ENCODE results near the gene ATP7A. TPM values are rescaled to one million over a fixed set of nuclear protein-coding genes. Genes with fewer than 3 reads are reported as not detected.
"Not testable (repeated sequence)": the region's sequence is repeated elsewhere in the genome, so short reads cannot be mapped to it uniquely, and the experiment has no call there.

ATP7A gene
- total RNA-seq, 2 experiments from 2014 or later, result 8.0 TPM

GRCh38 chrX:77918568-77918967, 8.1 kb downstream of the ATP7A start:
- H3K36me3 Mint-ChIP-seq, result peaks cover 3% of the 10 kb centered on the region
- POLR2A ChIA-PET, result interaction anchor here (0.5 to 1.0 kb wide), 2 partner anchors 35 to 189 kb away, joined by 3 to 6 read pairs; no protein-coding TSS in a partner anchor
- no peak overlapping the region for H3K27ac Mint-ChIP-seq

GRCh38 chrX:77919370-77919769, 8.9 kb downstream of the ATP7A start:
- DNase-seq; POLR2A ChIA-PET; H3K27me3 Mint-ChIP-seq; H3K27ac Mint-ChIP-seq; intact Hi-C loops (cut with micrococcal nuclease); H3K9me3 Mint-ChIP-seq; H3K36me3 Mint-ChIP-seq; H3K4me3 Mint-ChIP-seq: not testable (repeated sequence)
- CTCF ChIA-PET, result interaction anchor here (1.4 kb wide), 1 partner anchor 106 kb away, joined by 3 read pairs; no protein-coding TSS in a partner anchor
- peaks cover 21% of the 10 kb centered on the region for H3K4me1 Mint-ChIP-seq (ENCODE audit: low read depth)

More at GRCh38 chrX:77918568-77918967, 8.1 kb downstream of the ATP7A start:
- no peaks in the 10 kb centered on the region for H3K9me3 Mint-ChIP-seq
- intact Hi-C loops (cut with micrococcal nuclease), result no loop called here
- CTCF ChIA-PET, result no interaction called here
- H3K4me3 Mint-ChIP-seq, result no peak overlapping the region
- H3K4me1 Mint-ChIP-seq (ENCODE audit: low read depth), result peaks cover 21% of the 10 kb centered on the region
- DNase-seq, result no peak
- H3K27me3 Mint-ChIP-seq, result no peaks in the 10 kb centered on the region

- Mint-ChIP-seq H3K27ac (no peak overlapping the region), H3K4me3 (no peak overlapping the region), H3K4me1 (ENCODE audit: low read depth) (peaks cover 13% of the 10 kb centered on the region), H3K36me3 (peaks cover 3% of the 10 kb centered on the region), H3K9me3 (no peaks in the 10 kb centered on the region), H3K27me3 (no peaks in the 10 kb centered on the region)
- ChIA-PET CTCF (no interaction called here), POLR2A (no interaction called here)
- DNase-seq, result no peak
- intact Hi-C loops (cut with micrococcal nuclease), result no loop called here
Observed at GRCh38 chrX:77922787-77923186, 12.3 kb downstream of the ATP7A start.

GRCh38 chrX:77924320-77924859, 13.9 kb downstream of the ATP7A start:
- POLR2A ChIA-PET, result no interaction called here
- Mint-ChIP-seq H3K4me1 (ENCODE audit: low read depth) (peaks cover 9% of the 10 kb centered on the region), H3K27me3 (no peaks in the 10 kb centered on the region), H3K4me3 (no peak overlapping the region), H3K36me3 (peaks cover 3% of the 10 kb centered on the region), H3K9me3 (no peaks in the 10 kb centered on the region), H3K27ac (no peak overlapping the region)
- no peak for DNase-seq
- intact Hi-C loops (cut with micrococcal nuclease), result no loop called here
- CTCF ChIA-PET, result no interaction called here

- peaks cover 3% of the 10 kb centered on the region for H3K36me3 Mint-ChIP-seq
- no peak overlapping the region for H3K27ac Mint-ChIP-seq
- intact Hi-C loops (cut with micrococcal nuclease), result no loop called here
- no peaks in the 10 kb centered on the region for H3K9me3 Mint-ChIP-seq
- DNase-seq, result no peak
- POLR2A ChIA-PET, result no interaction called here
- H3K4me1 Mint-ChIP-seq (ENCODE audit: low read depth), result peaks cover 9% of the 10 kb centered on the region
- H3K27me3 Mint-ChIP-seq, result no peaks in the 10 kb centered on the region
- CTCF ChIA-PET, result no interaction called here
- no peak overlapping the region for H3K4me3 Mint-ChIP-seq
Observed at GRCh38 chrX:77925764-77926163, 15.3 kb downstream of the ATP7A start.

GRCh38 chrX:77930581-77930980, 20.1 kb downstream of the ATP7A start:
- Mint-ChIP-seq H3K4me3 (no peak overlapping the region), H3K36me3 (no peaks in the 10 kb centered on the region), H3K27me3 (no peaks in the 10 kb centered on the region), H3K27ac (no peak overlapping the region), H3K4me1 (ENCODE audit: low read depth) (peaks cover 2% of the 10 kb centered on the region), H3K9me3 (no peaks in the 10 kb centered on the region)
- intact Hi-C loops (cut with micrococcal nuclease), result no loop called here
- ChIA-PET CTCF (no interaction called here), POLR2A (no interaction called here)
- DNase-seq, result no peak

GRCh38 chrX:77935886-77936285, 25.4 kb downstream of the ATP7A start:
- ChIA-PET CTCF (no interaction called here), POLR2A (no interaction called here)
- no peak for DNase-seq
- H3K4me1 Mint-ChIP-seq (ENCODE audit: low read depth), result no peaks in the 10 kb centered on the region
- H3K36me3 Mint-ChIP-seq, result no peaks in the 10 kb centered on the region
- no peak overlapping the region for H3K4me3 Mint-ChIP-seq
- intact Hi-C loops (cut with micrococcal nuclease), result no loop called here
- no peaks in the 10 kb centered on the region for H3K27me3 Mint-ChIP-seq
- H3K27ac Mint-ChIP-seq, result no peak overlapping the region
- H3K9me3 Mint-ChIP-seq, result no peaks in the 10 kb centered on the region

GRCh38 chrX:77936299-77936698, 25.8 kb downstream of the ATP7A start:
- no peak for DNase-seq
- CTCF ChIA-PET, result no interaction called here
- H3K27me3 Mint-ChIP-seq, result no peaks in the 10 kb centered on the region
- H3K36me3 Mint-ChIP-seq, result no peaks in the 10 kb centered on the region
- intact Hi-C loops (cut with micrococcal nuclease), result no loop called here
- no peak overlapping the region for H3K4me3 Mint-ChIP-seq
- POLR2A ChIA-PET, result no interaction called here
- H3K4me1 Mint-ChIP-seq (ENCODE audit: low read depth), result no peaks in the 10 kb centered on the region
- H3K9me3 Mint-ChIP-seq, result no peaks in the 10 kb centered on the region
- no peak overlapping the region for H3K27ac Mint-ChIP-seq

GRCh38 chrX:77937291-77937690, 26.8 kb downstream of the ATP7A start:
- no peaks in the 10 kb centered on the region for H3K36me3 Mint-ChIP-seq
- no peak for DNase-seq
- H3K4me1 Mint-ChIP-seq (ENCODE audit: low read depth), result no peaks in the 10 kb centered on the region
- no peaks in the 10 kb centered on the region for H3K27me3 Mint-ChIP-seq
- H3K27ac Mint-ChIP-seq, result no peak overlapping the region
- ChIA-PET CTCF (no interaction called here), POLR2A (no interaction called here)
- H3K9me3 Mint-ChIP-seq, result no peaks in the 10 kb centered on the region
- intact Hi-C loops (cut with micrococcal nuclease), result no loop called here
- H3K4me3 Mint-ChIP-seq, result no peak overlapping the region

- Mint-ChIP-seq H3K9me3 (no peaks in the 10 kb centered on the region), H3K36me3 (no peaks in the 10 kb centered on the region)
- POLR2A ChIA-PET, result no interaction called here
Observed at GRCh38 chrX:77938083-77938680, 27.7 kb downstream of the ATP7A start.

GRCh38 chrX:77945031-77945430, 34.5 kb downstream of the ATP7A start:
- H3K4me1 Mint-ChIP-seq (ENCODE audit: low read depth); H3K36me3 Mint-ChIP-seq; POLR2A ChIA-PET; CTCF ChIA-PET; H3K9me3 Mint-ChIP-seq; DNase-seq; H3K27ac Mint-ChIP-seq; H3K4me3 Mint-ChIP-seq; H3K27me3 Mint-ChIP-seq; intact Hi-C loops (cut with micrococcal nuclease): not testable (repeated sequence)

More at GRCh38 chrX:77938083-77938680, 27.7 kb downstream of the ATP7A start:
- CTCF ChIA-PET, result no interaction called here
- H3K4me1 Mint-ChIP-seq (ENCODE audit: low read depth), result peaks cover 2% of the 10 kb centered on the region
- no peaks in the 10 kb centered on the region for H3K27me3 Mint-ChIP-seq
- no peak overlapping the region for H3K27ac Mint-ChIP-seq
- DNase-seq, result no peak
- intact Hi-C loops (cut with micrococcal nuclease), result no loop called here
- H3K4me3 Mint-ChIP-seq, result no peak overlapping the region

- Mint-ChIP-seq H3K36me3 (peaks cover 2% of the 10 kb centered on the region), H3K27ac (no peak overlapping the region), H3K4me1 (ENCODE audit: low read depth) (peaks cover 3% of the 10 kb centered on the region), H3K4me3 (no peak overlapping the region), H3K27me3 (no peaks in the 10 kb centered on the region), H3K9me3 (no peaks in the 10 kb centered on the region)
- no peak for DNase-seq
- ChIA-PET CTCF (no interaction called here), POLR2A (no interaction called here)
- intact Hi-C loops (cut with micrococcal nuclease), result no loop called here
Observed at GRCh38 chrX:77945910-77946545, 35.5 kb downstream of the ATP7A start.

- no peak overlapping the region for H3K4me3 Mint-ChIP-seq
- intact Hi-C loops (cut with micrococcal nuclease), result no loop called here
- H3K27ac Mint-ChIP-seq, result no peak overlapping the region
- no peaks in the 10 kb centered on the region for H3K9me3 Mint-ChIP-seq
- ChIA-PET POLR2A (no interaction called here), CTCF (no interaction called here)
- peaks cover 2% of the 10 kb centered on the region for H3K36me3 Mint-ChIP-seq
- no peak for DNase-seq
- H3K27me3 Mint-ChIP-seq, result no peaks in the 10 kb centered on the region
- peaks cover 3% of the 10 kb centered on the region for H3K4me1 Mint-ChIP-seq (ENCODE audit: low read depth)
Observed at GRCh38 chrX:77946571-77946970, 36.1 kb downstream of the ATP7A start.

Data from activated CD4-positive, alpha-beta memory T cell treated with anti-CD3 and anti-CD28 coated beads for 36 hours (primary cell).